Amniotic stem cell (primary cell): Measurements from ENCODE around the gene SOX10.
"Not testable (repeated sequence)": the region's sequence is repeated elsewhere in the genome, so short reads cannot be mapped to it uniquely, and the experiment has no call there.

Experiments
- DNase-seq: peaks from one replicate; lab custom pipeline; 2025; lab: John Stamatoyannopoulos, UW

The SOX10 gene

GRCh38 chr22:37985751-37986281 is 1.5 kb upstream of the SOX10 start:
- DNase-seq = no peak

- DNase-seq = no peak
These were observed 763 bp upstream of the SOX10 start for GRCh38 chr22:37985050-37985585.

- no peak for DNase-seq
These were observed 1.2 kb downstream of the SOX10 start for GRCh38 chr22:37982938-37983859.

- DNase-seq = no peak
These were observed 2.1 kb downstream of the SOX10 start for GRCh38 chr22:37982151-37982785.

GRCh38 chr22:37981282-37982011 is 2.9 kb downstream of the SOX10 start:
- no peak for DNase-seq

- DNase-seq = no peak
These were observed 4.6 kb downstream of the SOX10 start for GRCh38 chr22:37979782-37980181.

GRCh38 chr22:37976547-37976946 is 7.8 kb downstream of the SOX10 start:
- no peak for DNase-seq

GRCh38 chr22:37976022-37976421 is 8.3 kb downstream of the SOX10 start:
- DNase-seq = not testable (repeated sequence)

- DNase-seq = no peak
These were observed 9.2 kb downstream of the SOX10 start for GRCh38 chr22:37975153-37975552.

- DNase-seq = no peak
These were observed 10.8 kb downstream of the SOX10 start for GRCh38 chr22:37973271-37974170.

GRCh38 chr22:37972527-37972926 is 11.8 kb downstream of the SOX10 start:
- DNase-seq = no peak

- no peak for DNase-seq
These were observed 12.6 kb downstream of the SOX10 start for GRCh38 chr22:37971475-37972434.

- DNase-seq = no peak
These were observed 13.5 kb downstream of the SOX10 start for GRCh38 chr22:37970864-37971263.

- DNase-seq = no peak
These were observed 15.7 kb downstream of the SOX10 start for GRCh38 chr22:37968452-37969251.

GRCh38 chr22:37967637-37968451 is 16.5 kb downstream of the SOX10 start:
- no peak for DNase-seq

GRCh38 chr22:37967147-37967546 is 17.2 kb downstream of the SOX10 start:
- DNase-seq = no peak

- no peak for DNase-seq
These were observed 18.3 kb downstream of the SOX10 start for GRCh38 chr22:37965940-37966664.
